Retinal pigment epithelial cell (primary cell): ENCODE measurements around the gene MS4A12.

Experiments
- DNase-seq: peaks from one replicate; pipeline ENCODE4 v3.0.0-alpha.2; 2010; ENCODE audit warnings: low read depth
- H3K4me3 ChIP-seq: 2 replicates; pipeline ENCODE4 v1.5.1; 2011; ENCODE audit warnings: mild to moderate bottlenecking, low read length, control low read depth, moderate library complexity
- TF ChIP-seq, protein P1 (sequence below): conservative IDR thresholded peaks from 2 replicates; pipeline ENCODE4 v1.5.1; 2011; ENCODE audit warnings: low read depth, low read length, control low read depth, inconsistent platforms

Gene MS4A12

DNA sequence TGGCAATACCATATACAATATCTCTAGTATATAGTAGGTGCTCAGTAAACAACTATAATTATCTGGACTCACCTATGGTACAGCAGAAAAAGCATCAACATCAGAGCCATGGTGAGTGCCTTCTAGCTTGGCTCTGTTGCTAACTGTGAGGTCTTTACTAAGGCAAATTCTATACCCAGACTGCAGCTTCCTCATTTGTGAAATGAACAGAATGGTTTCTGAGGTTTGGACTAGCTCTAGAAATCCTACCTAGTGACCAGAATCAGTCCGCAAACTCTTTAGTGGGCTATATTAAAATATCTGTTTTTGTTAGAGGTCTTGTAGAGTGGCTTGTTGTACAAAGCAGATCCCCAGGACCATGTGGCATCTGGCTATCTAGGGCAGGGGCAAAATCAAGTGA lies 33.2 kb upstream of the MS4A12 start:
- DNase-seq, result no peak
- no peak overlapping the region for H3K4me3 ChIP-seq
- TF ChIP-seq, protein P1, sequence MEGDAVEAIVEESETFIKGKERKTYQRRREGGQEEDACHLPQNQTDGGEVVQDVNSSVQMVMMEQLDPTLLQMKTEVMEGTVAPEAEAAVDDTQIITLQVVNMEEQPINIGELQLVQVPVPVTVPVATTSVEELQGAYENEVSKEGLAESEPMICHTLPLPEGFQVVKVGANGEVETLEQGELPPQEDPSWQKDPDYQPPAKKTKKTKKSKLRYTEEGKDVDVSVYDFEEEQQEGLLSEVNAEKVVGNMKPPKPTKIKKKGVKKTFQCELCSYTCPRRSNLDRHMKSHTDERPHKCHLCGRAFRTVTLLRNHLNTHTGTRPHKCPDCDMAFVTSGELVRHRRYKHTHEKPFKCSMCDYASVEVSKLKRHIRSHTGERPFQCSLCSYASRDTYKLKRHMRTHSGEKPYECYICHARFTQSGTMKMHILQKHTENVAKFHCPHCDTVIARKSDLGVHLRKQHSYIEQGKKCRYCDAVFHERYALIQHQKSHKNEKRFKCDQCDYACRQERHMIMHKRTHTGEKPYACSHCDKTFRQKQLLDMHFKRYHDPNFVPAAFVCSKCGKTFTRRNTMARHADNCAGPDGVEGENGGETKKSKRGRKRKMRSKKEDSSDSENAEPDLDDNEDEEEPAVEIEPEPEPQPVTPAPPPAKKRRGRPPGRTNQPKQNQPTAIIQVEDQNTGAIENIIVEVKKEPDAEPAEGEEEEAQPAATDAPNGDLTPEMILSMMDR, result no peak

DNA sequence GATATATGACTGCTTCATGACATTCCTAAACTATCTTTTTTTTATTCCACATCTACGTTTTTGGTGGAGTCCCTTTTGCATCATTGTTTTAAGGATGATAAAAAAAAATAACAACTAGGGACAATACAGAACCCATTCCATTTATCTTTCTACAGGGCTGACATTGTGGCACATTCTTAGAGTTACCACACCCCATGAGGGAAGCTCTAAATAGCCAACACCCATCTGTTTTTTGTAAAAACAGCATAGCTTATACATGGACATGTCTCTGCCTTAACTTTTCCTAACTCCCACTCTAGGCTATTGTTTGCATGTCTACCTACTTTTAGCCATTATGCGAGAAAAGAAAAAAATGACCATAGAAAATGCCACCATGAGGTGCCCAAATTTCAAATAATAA lies 23.7 kb upstream of the MS4A12 start:
- DNase-seq, result no peak
- H3K4me3 ChIP-seq, result no peak overlapping the region
- TF ChIP-seq, protein P1, result no peak

DNA sequence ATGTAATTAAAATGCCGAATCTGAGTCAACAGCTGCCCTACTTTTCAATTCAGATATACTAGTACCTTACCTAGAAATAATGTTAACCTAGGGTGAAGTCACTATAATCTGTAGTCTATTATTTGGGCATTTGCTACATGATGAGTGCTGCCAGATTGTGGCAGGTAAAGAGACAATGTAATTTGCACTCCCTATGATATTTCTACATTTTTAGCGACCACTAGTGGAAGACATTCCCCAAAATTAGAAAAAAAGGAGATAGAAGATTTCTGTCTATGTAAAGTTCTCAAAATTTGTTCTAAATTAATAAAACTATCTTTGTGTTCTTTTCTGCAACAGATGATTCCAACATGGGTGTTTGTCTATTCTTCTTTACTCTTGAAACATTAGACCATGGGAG lies 22.9 kb upstream of the MS4A12 start:
- no peak for DNase-seq
- TF ChIP-seq, protein P1, result no peak
- H3K4me3 ChIP-seq, result no peak overlapping the region

DNA sequence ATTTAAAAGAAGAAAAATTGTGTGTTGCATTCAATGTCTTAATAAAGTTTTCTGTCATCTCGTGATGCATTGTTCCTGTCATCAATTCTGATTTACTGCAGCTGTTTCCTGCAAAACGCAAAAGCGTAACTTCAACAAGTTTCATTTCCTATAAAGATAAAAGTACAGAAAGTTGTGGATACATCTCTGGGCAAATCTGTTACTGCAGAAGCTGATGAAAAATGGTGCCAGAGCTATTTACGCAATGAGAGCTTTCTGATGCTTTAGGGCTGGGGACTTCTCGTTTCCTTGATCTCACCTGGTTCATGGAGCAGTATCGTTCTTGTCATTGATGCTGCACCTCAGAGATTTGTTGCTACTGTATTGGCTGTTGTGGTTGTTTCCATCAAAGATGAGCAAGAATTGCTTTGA lies 15.5 kb upstream of the MS4A12 start:
- TF ChIP-seq, protein P1, result no peak
- no peak overlapping the region for H3K4me3 ChIP-seq
- no peak for DNase-seq

DNA sequence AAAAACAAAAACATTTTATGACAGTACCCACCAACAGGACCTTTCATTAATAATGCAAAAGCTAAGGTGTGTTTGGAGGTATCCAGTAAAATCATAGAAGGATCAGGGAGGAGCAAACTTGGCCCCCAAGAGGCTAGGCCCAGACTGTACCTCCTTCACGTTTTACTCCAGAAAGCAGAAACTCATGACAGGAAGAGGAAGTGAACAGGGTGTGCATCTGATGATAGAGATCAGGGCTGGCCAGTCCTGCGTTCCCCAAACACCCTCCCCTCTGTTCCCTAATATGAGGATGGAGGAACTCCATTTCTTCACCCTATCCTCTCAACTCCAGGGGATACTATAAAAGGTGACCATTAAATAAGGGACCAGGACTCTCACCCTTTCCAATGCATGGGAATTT lies 10.2 kb upstream of the MS4A12 start:
- DNase-seq, result no peak

DNA sequence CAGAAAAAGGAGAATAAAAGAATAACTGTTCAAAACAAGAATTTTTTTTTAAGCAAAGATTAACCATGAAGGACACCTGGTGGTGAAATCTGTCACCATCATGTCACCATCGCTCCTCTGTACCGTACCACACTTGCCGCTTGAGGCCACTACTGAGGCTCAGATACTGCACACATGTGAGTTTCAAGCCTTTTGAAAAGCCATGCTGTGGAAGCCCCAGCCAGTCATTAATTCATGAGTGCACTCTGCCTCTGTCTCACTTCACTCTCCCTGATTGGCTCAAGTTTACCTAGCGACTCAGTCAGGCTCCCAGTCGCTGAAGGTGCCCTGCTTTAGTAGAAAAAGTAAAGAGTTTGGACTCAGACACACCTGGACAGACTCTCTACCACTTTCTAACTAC lies 6.6 kb upstream of the MS4A12 start:
- H3K4me3 ChIP-seq, result no peak overlapping the region
- TF ChIP-seq, protein P1, result no peak
- DNase-seq, result no peak

More for the DNA sequence above, 10.2 kb upstream of the MS4A12 start:
- TF ChIP-seq, protein P1, result no peak
- no peak overlapping the region for H3K4me3 ChIP-seq

DNA sequence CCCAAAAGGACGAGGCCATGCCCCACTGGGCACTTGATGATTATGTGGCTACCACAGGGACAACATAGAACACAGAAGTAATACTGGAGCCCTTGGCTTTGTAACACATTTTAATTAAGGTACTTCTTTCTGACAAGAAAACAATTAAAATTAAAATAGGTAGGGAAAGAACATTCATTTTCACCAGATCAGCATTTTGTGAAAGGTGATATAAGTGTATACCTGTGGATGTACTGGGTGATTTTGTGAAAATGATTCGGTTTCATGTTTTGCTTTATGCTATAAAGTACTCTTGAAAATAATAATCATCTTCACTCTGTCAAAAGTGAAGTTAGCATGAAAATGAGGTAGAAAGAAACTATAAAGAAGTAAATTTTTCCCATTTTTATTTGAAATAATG lies 876 bp downstream of the MS4A12 start:
- TF ChIP-seq, protein P1, result no peak
- H3K4me3 ChIP-seq, result no peak overlapping the region
- no peak for DNase-seq
